ENCODE results near the gene ACTG2.
"Not testable (repeated sequence)": the region's sequence is repeated elsewhere in the genome, so short reads cannot be mapped to it uniquely, and the experiment has no call there.

The ACTG2 gene

GRCh38 chr2:73856214-73856613 is 36.6 kb upstream of the ACTG2 start:
- TF ChIP-seq CTCF (conservative IDR thresholded peaks at IDR 0.05; ENCODE audit: low read depth) = no peak
- H3K27ac ChIP-seq = no peak overlapping the region
- CTCF ChIA-PET = no interaction called here
- POLR2A ChIA-PET (ENCODE audit: low non-redundant PET) = no interaction called here
- no peak for DNase-seq (ENCODE audit: low spot score)

GRCh38 chr2:73859721-73860586 is 32.9 kb upstream of the ACTG2 start:
- peak; percentile 73 for DNase-seq (ENCODE audit: low spot score)
- CTCF ChIA-PET = interaction anchor here (0.7 to 0.8 kb wide), 2 partner anchors 10 to 40 kb away, joined by 3 read pairs; no protein-coding TSS in a partner anchor
- TF ChIP-seq CTCF (conservative IDR thresholded peaks at IDR 0.05; ENCODE audit: low read depth) = no peak
- H3K27ac ChIP-seq = no peak overlapping the region
- POLR2A ChIA-PET (ENCODE audit: low non-redundant PET) = no interaction called here

GRCh38 chr2:73862987-73863386 is 29.8 kb upstream of the ACTG2 start:
- no peak for DNase-seq (ENCODE audit: low spot score)
- no peak for TF ChIP-seq CTCF (conservative IDR thresholded peaks at IDR 0.05; ENCODE audit: low read depth)
- no peak overlapping the region for H3K27ac ChIP-seq
- CTCF ChIA-PET = no interaction called here
- POLR2A ChIA-PET (ENCODE audit: low non-redundant PET) = no interaction called here

GRCh38 chr2:73868204-73868978 is 24.4 kb upstream of the ACTG2 start:
- CTCF ChIA-PET = interaction anchor here (0.7 kb wide), 2 partner anchors 14 to 212 kb away, joined by 3 to 4 read pairs; no protein-coding TSS in a partner anchor
- no peak overlapping the region for H3K27ac ChIP-seq
- POLR2A ChIA-PET (ENCODE audit: low non-redundant PET) = no interaction called here
- no peak for TF ChIP-seq CTCF (conservative IDR thresholded peaks at IDR 0.05; ENCODE audit: low read depth)
- peak; percentile 23 for DNase-seq (ENCODE audit: low spot score)

GRCh38 chr2:73870084-73870483 is 22.7 kb upstream of the ACTG2 start:
- no peak overlapping the region for H3K27ac ChIP-seq
- DNase-seq (ENCODE audit: low spot score) = no peak
- ChIA-PET CTCF (interaction anchor here (0.5 to 1.0 kb wide), 3 partner anchors 9 to 277 kb away, joined by 3 read pairs; no protein-coding TSS in a partner anchor), POLR2A (ENCODE audit: low non-redundant PET) (no interaction called here)
- no peak for TF ChIP-seq CTCF (conservative IDR thresholded peaks at IDR 0.05; ENCODE audit: low read depth)

- no peak for TF ChIP-seq CTCF (conservative IDR thresholded peaks at IDR 0.05; ENCODE audit: low read depth)
- no peak for DNase-seq (ENCODE audit: low spot score)
- no peak overlapping the region for H3K27ac ChIP-seq
- POLR2A ChIA-PET (ENCODE audit: low non-redundant PET) = no interaction called here
- CTCF ChIA-PET = no interaction called here
These were observed 15.6 kb upstream of the ACTG2 start for GRCh38 chr2:73877071-73877802.

- POLR2A ChIA-PET (ENCODE audit: low non-redundant PET); DNase-seq (ENCODE audit: low spot score); H3K27ac ChIP-seq; CTCF ChIA-PET: not testable (repeated sequence)
These were observed 14.8 kb upstream of the ACTG2 start for GRCh38 chr2:73877984-73878383.

Measured in RWPE1 (cell line).